Measurements from ENCODE around the gene INSL3.

DNA sequence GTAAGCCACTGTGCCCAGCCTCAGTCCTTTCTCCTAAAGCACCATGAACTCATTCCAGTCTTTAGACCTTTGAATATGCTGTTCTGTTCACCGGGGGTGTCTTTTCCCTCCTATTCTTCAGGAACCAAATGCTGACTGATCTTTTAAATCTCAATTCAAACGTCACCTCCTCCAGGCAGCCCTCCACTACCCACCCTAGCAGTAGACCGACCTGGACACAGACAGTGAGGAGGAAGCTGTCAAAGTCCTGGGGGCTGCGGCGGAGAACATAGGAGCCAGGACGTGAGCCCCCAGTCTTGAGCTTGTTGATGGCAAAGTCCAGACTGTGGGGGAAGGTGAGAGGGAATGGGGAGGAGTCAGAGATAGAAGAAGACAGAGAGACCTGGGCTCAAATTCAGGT, 18.7 kb upstream of the INSL3 start:
- TF ChIP-seq, protein P1, sequence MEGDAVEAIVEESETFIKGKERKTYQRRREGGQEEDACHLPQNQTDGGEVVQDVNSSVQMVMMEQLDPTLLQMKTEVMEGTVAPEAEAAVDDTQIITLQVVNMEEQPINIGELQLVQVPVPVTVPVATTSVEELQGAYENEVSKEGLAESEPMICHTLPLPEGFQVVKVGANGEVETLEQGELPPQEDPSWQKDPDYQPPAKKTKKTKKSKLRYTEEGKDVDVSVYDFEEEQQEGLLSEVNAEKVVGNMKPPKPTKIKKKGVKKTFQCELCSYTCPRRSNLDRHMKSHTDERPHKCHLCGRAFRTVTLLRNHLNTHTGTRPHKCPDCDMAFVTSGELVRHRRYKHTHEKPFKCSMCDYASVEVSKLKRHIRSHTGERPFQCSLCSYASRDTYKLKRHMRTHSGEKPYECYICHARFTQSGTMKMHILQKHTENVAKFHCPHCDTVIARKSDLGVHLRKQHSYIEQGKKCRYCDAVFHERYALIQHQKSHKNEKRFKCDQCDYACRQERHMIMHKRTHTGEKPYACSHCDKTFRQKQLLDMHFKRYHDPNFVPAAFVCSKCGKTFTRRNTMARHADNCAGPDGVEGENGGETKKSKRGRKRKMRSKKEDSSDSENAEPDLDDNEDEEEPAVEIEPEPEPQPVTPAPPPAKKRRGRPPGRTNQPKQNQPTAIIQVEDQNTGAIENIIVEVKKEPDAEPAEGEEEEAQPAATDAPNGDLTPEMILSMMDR (IDR thresholded peaks at IDR 0.05), result no peak
- TF ChIP-seq EZH2 (IDR thresholded peaks at IDR 0.05), result no peak

Data from neural progenitor cell (in vitro differentiated cells).